Lower leg skin (tissue), 4 donors: Measurements from ENCODE around the gene CDC20B. TPM values are rescaled to one million over a fixed set of nuclear protein-coding genes. Genes with fewer than 3 reads are reported as not detected.

ENCODE experiments used
- DNase-seq, 2 donors: peaks; one replicate each; pipeline ENCODE4 v3.0.0-alpha.2; 2019; ENCODE audit warnings: low spot score in 2 of 2
- H3K4me3 ChIP-seq: fragments of 200-600 bp; sonication (generic); 2 replicates; pipeline ENCODE4 v1.5.1; 2017; ENCODE audit warnings: mild to moderate bottlenecking, low read depth; ENCODE audit not compliant: poor library complexity, severe bottlenecking
- POLR2A ChIP-seq, 2 donors: fragments of 450-650 bp; IDR thresholded peaks; one replicate each; pipeline ENCODE4 v1.6.1; 2016 to 2017; ENCODE audit warnings: antibody characterized with exemption in 2 of 2, mild to moderate bottlenecking in 1 of 2, moderate library complexity in 1 of 2
- WGBS, 2 donors: methylation state at CpG; one replicate each; pipeline ENCODE4 v1.1.5; 2018; 5-methylcytosine and 5-hydroxymethylcytosine counted together
- intact Hi-C: fragments of 100-400 bp; cut with DNase I; formaldehyde crosslinking; loops from one replicate; pipeline ENCODE4 v1.15.0; 2023; ENCODE audit warnings: low total_unique reads
- total RNA-seq, 4 donors: library from RNA; depleted of rRNA; stranded (reverse); fragments of >200 nt; gene quantifications; one replicate each; pipeline ENCODE4 v1.1.0, GENCODE V29; 2016
- TF ChIP-seq, protein P1 (sequence below), 3 donors: fragments of 450-650 bp; IDR thresholded peaks; one replicate each; pipeline ENCODE4 v1.5.1; 2016; ENCODE audit warnings: antibody characterized with exemption in 3 of 3, mild to moderate bottlenecking in 3 of 3, moderate library complexity in 2 of 3

CDC20B gene
- total RNA-seq, 4 donors from 2014 or later, result not detected

GRCh38 chr5:55171471-55171870 lies 1.5 kb downstream of the CDC20B start:
- intact Hi-C loops, result no loop called here
- TF ChIP-seq, protein P1, sequence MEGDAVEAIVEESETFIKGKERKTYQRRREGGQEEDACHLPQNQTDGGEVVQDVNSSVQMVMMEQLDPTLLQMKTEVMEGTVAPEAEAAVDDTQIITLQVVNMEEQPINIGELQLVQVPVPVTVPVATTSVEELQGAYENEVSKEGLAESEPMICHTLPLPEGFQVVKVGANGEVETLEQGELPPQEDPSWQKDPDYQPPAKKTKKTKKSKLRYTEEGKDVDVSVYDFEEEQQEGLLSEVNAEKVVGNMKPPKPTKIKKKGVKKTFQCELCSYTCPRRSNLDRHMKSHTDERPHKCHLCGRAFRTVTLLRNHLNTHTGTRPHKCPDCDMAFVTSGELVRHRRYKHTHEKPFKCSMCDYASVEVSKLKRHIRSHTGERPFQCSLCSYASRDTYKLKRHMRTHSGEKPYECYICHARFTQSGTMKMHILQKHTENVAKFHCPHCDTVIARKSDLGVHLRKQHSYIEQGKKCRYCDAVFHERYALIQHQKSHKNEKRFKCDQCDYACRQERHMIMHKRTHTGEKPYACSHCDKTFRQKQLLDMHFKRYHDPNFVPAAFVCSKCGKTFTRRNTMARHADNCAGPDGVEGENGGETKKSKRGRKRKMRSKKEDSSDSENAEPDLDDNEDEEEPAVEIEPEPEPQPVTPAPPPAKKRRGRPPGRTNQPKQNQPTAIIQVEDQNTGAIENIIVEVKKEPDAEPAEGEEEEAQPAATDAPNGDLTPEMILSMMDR (IDR thresholded peaks at IDR 0.05), result no peak
- TF ChIP-seq POLR2A (IDR thresholded peaks at IDR 0.05), result no peak
- DNase-seq, result no peak
- H3K4me3 ChIP-seq, result no peak overlapping the region
- 33 to 36% methylated on average over 2 of the region's 2 CpGs for WGBS, 2 donors

GRCh38 chr5:55162666-55163065 lies 10.3 kb downstream of the CDC20B start:
- intact Hi-C loops, result no loop called here
- DNase-seq, result no peak
- WGBS, 2 donors, result 79 to 87% methylated on average over 4 of the region's 4 CpGs
- TF ChIP-seq, protein P1 (IDR thresholded peaks at IDR 0.05), result no peak
- TF ChIP-seq POLR2A (IDR thresholded peaks at IDR 0.05), result no peak
- H3K4me3 ChIP-seq, result no peak overlapping the region

GRCh38 chr5:55160493-55161209 lies 12.3 kb downstream of the CDC20B start:
- intact Hi-C loops, result no loop called here
- DNase-seq, result peak in 1 of 2 donors; percentile 69
- no peak overlapping the region for H3K4me3 ChIP-seq
- no peak for TF ChIP-seq POLR2A (IDR thresholded peaks at IDR 0.05)
- TF ChIP-seq, protein P1 (IDR thresholded peaks at IDR 0.05), result no peak
- 3 to 4% methylated on average over 9 of the region's 9 CpGs for WGBS, 2 donors

- intact Hi-C loops, result loop anchor here (10.0 kb wide), 1 partner anchor 645 kb away; the partner anchor contains the start of gene SNX18
- no peak for DNase-seq
- WGBS, 2 donors, result 3% methylated on average over 10 of the region's 10 CpGs
- TF ChIP-seq, protein P1 (IDR thresholded peaks at IDR 0.05), result no peak
- no peak for TF ChIP-seq POLR2A (IDR thresholded peaks at IDR 0.05)
- peak within 1 kb of the TSS; percentile 15 for H3K4me3 ChIP-seq
Measured at GRCh38 chr5:55159763-55160492, 13.0 kb downstream of the CDC20B start, which contains the start of gene GPX8. Gene GPX8, plus strand, starts transcription at chr5:55160171. Its CDS starts 22 bp downstream, at chr5:55160193.

GRCh38 chr5:55154873-55155272 lies 18.1 kb downstream of the CDC20B start:
- intact Hi-C loops, result loop anchor here (10.0 kb wide), 1 partner anchor 640 kb away; the partner anchor contains the start of gene SNX18

More at GRCh38 chr5:55154873-55155272, 18.1 kb downstream of the CDC20B start:
- H3K4me3 ChIP-seq, result no peak overlapping the region
- 22 to 27% methylated on average over 3 of the region's 3 CpGs for WGBS, 2 donors
- TF ChIP-seq, protein P1 (IDR thresholded peaks at IDR 0.05), result no peak
- TF ChIP-seq POLR2A (IDR thresholded peaks at IDR 0.05), result no peak
- DNase-seq, result no peak
